Measurements from ENCODE around the gene HHLA2.

Gene HHLA2

GRCh38 chr3:108292450-108292849 is 3.9 kb upstream of the HHLA2 start:
- H3K27ac ChIP-seq, result no peak overlapping the region
- TF ChIP-seq, protein P1, sequence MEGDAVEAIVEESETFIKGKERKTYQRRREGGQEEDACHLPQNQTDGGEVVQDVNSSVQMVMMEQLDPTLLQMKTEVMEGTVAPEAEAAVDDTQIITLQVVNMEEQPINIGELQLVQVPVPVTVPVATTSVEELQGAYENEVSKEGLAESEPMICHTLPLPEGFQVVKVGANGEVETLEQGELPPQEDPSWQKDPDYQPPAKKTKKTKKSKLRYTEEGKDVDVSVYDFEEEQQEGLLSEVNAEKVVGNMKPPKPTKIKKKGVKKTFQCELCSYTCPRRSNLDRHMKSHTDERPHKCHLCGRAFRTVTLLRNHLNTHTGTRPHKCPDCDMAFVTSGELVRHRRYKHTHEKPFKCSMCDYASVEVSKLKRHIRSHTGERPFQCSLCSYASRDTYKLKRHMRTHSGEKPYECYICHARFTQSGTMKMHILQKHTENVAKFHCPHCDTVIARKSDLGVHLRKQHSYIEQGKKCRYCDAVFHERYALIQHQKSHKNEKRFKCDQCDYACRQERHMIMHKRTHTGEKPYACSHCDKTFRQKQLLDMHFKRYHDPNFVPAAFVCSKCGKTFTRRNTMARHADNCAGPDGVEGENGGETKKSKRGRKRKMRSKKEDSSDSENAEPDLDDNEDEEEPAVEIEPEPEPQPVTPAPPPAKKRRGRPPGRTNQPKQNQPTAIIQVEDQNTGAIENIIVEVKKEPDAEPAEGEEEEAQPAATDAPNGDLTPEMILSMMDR (IDR thresholded peaks at IDR 0.05), result no peak
- H3K4me3 ChIP-seq, result no peak overlapping the region
- DNase-seq (ENCODE audit: low spot score), result no peak

GRCh38 chr3:108292905-108293328 is 3.4 kb upstream of the HHLA2 start:
- H3K4me3 ChIP-seq, result no peak overlapping the region
- no peak overlapping the region for H3K27ac ChIP-seq
- no peak for DNase-seq (ENCODE audit: low spot score)
- TF ChIP-seq, protein P1 (IDR thresholded peaks at IDR 0.05), result no peak

DNA sequence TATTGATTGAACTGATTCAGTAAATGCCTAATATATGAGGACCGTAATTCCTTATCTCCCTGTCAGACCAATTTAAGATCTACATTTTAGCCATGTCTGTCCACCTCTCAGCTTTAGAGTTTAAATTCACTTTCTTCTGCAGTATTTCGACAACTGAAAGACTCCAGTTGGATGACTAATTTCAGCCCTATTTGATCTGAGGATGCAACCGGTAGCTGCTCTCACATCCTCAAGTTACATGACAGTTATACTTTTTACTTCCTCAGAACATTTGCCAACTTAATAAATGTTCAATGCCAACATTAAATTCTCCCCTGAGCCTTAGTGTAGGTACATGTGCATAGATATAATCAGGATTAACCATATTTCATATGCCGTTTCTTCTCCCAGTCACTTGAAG is 2.5 kb upstream of the HHLA2 start:
- Histone ChIP-seq H3K4me3 (no peak overlapping the region), H3K27ac (no peak overlapping the region)
- TF ChIP-seq, protein P1 (IDR thresholded peaks at IDR 0.05), result no peak
- DNase-seq (ENCODE audit: low spot score), result no peak

DNA sequence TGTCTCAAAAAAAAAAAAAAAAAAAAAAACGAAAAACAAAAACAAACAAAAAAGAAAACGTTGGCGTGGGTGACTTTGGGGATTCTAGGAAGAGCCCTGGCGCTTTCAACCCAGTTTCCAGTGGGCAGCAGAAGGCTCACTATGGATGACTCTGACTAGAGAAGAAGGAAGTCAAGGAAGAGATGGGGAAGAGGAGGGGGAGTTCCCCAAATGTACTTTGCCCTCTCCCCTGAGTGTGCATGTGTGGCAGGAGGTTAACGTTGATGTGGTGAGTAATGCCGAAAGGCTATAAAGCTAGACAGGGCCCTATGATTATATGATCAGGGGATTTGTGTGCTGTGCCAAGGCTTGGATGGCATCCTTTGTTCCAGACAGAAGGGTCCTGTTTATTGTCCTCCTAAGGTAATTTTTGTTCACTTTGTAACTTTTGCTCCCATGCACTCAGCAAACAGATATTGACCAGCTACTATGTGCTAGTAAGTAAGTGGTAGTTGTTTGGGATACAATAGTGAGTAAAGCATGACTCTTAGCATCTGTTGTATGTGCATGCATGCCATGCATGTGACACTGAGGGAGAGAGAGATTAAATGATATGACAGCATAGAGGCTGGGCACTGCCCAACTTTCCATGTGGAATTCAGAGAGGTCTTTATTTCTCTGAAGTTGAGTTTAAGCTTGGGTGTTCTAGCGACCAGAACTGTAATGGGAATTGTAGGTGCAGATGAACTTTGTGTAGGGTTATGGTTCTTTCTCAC is 750 bp upstream of the HHLA2 start:
- TF ChIP-seq, protein P1 (IDR thresholded peaks at IDR 0.05), result no peak
- no peak for DNase-seq (ENCODE audit: low spot score)

GRCh38 chr3:108297647-108298046 is 1.3 kb downstream of the HHLA2 start:
- Histone ChIP-seq H3K4me3 (no peak overlapping the region), H3K27ac (no peak overlapping the region)
- TF ChIP-seq, protein P1 (IDR thresholded peaks at IDR 0.05), result no peak
- DNase-seq (ENCODE audit: low spot score), result no peak

More for the DNA sequence above, 750 bp upstream of the HHLA2 start:
- H3K4me3 ChIP-seq, result no peak overlapping the region
- H3K27ac ChIP-seq, result no peak overlapping the region

DNA sequence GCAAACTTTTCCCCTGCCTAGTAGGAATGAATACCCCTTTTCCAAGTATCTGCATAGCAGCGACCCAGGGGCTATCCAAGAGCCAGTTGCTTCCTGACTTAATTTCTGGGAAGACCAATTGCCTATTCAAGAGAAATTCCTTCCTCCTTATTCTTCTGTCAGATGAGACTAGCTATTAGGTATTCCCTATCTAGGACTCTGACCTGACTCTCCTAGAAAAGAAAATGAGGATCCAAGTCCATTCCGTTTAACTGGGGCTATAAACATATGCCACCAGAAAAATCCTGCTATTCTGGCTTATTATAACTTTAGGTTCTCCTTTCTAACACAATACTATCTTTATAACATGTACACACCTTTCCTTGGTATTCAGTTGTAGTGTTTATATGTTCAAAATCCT is 1.7 kb downstream of the HHLA2 start:
- no peak for DNase-seq (ENCODE audit: low spot score)
- H3K27ac ChIP-seq, result no peak overlapping the region
- H3K4me3 ChIP-seq, result no peak overlapping the region
- TF ChIP-seq, protein P1 (IDR thresholded peaks at IDR 0.05), result no peak

All from coronary artery (tissue), 2 donors.